IMR-90 (cell line): ENCODE measurements around the gene PIEZO2.

Experiments
- BHLHE40 ChIP-seq: fragments of 150-350 bp; IDR thresholded peaks from 2 replicates; pipeline ENCODE4 v1.6.1; 2016; ENCODE audit warnings: mild to moderate bottlenecking, low read depth, low read length
- MAFK ChIP-seq: IDR thresholded peaks from 2 replicates; pipeline ENCODE4 v1.6.1; 2012; ENCODE audit warnings: low read depth, low read length, improper control_type of control experiment
- MXI1 ChIP-seq: IDR thresholded peaks from 2 replicates; pipeline ENCODE4 v1.6.1; 2012; ENCODE audit warnings: low read depth, mild to moderate bottlenecking, low read length, moderate library complexity, borderline replicate concordance
- NFE2L2 ChIP-seq: fragments of 150-350 bp; IDR thresholded peaks from 2 replicates; pipeline ENCODE4 v1.6.1; 2016; ENCODE audit warnings: low read depth, mild to moderate bottlenecking, low read length
- POLR2A ChIP-seq: IDR thresholded peaks from 2 replicates; pipeline ENCODE4 v1.6.1; 2012; ENCODE audit warnings: mild to moderate bottlenecking, low read depth, low read length
- RAD21 ChIP-seq: IDR thresholded peaks from 2 replicates; pipeline ENCODE4 v1.6.1; 2012; ENCODE audit warnings: low read length, improper control_type of control experiment
- RFX5 ChIP-seq: IDR thresholded peaks from 2 replicates; pipeline ENCODE4 v1.8.0; 2012; ENCODE audit warnings: low read depth, mild to moderate bottlenecking, low read length, moderate library complexity
- TF ChIP-seq, protein P1 (sequence below): conservative IDR thresholded peaks from 2 replicates; pipeline ENCODE4 v1.5.1; 2012; ENCODE audit warnings: mild to moderate bottlenecking, low read depth, low read length, improper control_type of control experiment

GRCh38 chr18:10797896-10798295 lies 351.5 kb downstream of the PIEZO2 start:
- TF ChIP-seq, protein P1, sequence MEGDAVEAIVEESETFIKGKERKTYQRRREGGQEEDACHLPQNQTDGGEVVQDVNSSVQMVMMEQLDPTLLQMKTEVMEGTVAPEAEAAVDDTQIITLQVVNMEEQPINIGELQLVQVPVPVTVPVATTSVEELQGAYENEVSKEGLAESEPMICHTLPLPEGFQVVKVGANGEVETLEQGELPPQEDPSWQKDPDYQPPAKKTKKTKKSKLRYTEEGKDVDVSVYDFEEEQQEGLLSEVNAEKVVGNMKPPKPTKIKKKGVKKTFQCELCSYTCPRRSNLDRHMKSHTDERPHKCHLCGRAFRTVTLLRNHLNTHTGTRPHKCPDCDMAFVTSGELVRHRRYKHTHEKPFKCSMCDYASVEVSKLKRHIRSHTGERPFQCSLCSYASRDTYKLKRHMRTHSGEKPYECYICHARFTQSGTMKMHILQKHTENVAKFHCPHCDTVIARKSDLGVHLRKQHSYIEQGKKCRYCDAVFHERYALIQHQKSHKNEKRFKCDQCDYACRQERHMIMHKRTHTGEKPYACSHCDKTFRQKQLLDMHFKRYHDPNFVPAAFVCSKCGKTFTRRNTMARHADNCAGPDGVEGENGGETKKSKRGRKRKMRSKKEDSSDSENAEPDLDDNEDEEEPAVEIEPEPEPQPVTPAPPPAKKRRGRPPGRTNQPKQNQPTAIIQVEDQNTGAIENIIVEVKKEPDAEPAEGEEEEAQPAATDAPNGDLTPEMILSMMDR: no peak
- TF ChIP-seq NFE2L2 (no peak), POLR2A (no peak), MAFK (no peak), BHLHE40 (no peak), RFX5 (no peak), MXI1 (no peak), RAD21 (no peak)
